SK-N-SH (cell line): Measurements from ENCODE around the gene TCTN1.

Source experiments
- CTCF ChIP-seq: fragments of 200-600 bp; sonication (generic); IDR thresholded peaks from 2 replicates; pipeline ENCODE4 v1.6.1; 2017; ENCODE audit warnings: antibody characterized with exemption, mild to moderate bottlenecking, moderate library complexity
- EP300 ChIP-seq, 2 experiments: IDR thresholded peaks; 2 replicates each; pipeline versions ENCODE4 v1.4.0 to v1.6.1; 2012; ENCODE audit warnings: borderline replicate concordance in 1 of 2, low read depth in 1 of 2, low read length in 1 of 2
- GABPA ChIP-seq: IDR thresholded peaks from 2 replicates; pipeline ENCODE4 v1.4.0; 2012; ENCODE audit warnings: low read depth, mild to moderate bottlenecking
- GATA2 ChIP-seq: sonication (generic); formaldehyde crosslinking; IDR thresholded peaks from 2 replicates; pipeline ENCODE4 v1.5.0; 2020; ENCODE audit warnings: mild to moderate bottlenecking, missing genetic modification reagents
- IRF3 ChIP-seq: fragments of 150-350 bp; IDR thresholded peaks from 2 replicates; pipeline ENCODE4 v1.6.1; 2016; ENCODE audit warnings: mild to moderate bottlenecking, low read depth, low read length
- MXI1 ChIP-seq: IDR thresholded peaks from 2 replicates; pipeline ENCODE4 v1.6.1; 2012; ENCODE audit warnings: mild to moderate bottlenecking, low read depth, low read length, improper control_type of control experiment
- PBX3 ChIP-seq: IDR thresholded peaks from 2 replicates; pipeline ENCODE4; 2012
- REST ChIP-seq: IDR thresholded peaks from 2 replicates; pipeline ENCODE4 v1.6.1; 2012; ENCODE audit warnings: mild to moderate bottlenecking, low read depth, low read length, moderate library complexity
- SMC3 ChIP-seq: IDR thresholded peaks from 2 replicates; pipeline ENCODE4 v1.6.1; 2012; ENCODE audit warnings: low read depth, low read length, improper control_type of control experiment
- TEAD4 ChIP-seq: IDR thresholded peaks from 2 replicates; pipeline ENCODE4 v1.4.0; 2012; ENCODE audit warnings: mild to moderate bottlenecking, borderline replicate concordance; ENCODE audit not compliant: insufficient read depth
- USF1 ChIP-seq: IDR thresholded peaks from 2 replicates; pipeline ENCODE4 v1.4.0; 2012; ENCODE audit warnings: low read depth, borderline replicate concordance
- TF ChIP-seq, protein P1 (sequence below): IDR thresholded peaks from 2 replicates; pipeline ENCODE4 v1.4.0; 2012; ENCODE audit warnings: low read depth, borderline replicate concordance

GRCh38 chr12:110590059-110590458 is 23.9 kb upstream of the TCTN1 start:
- TF ChIP-seq CTCF: no peak
- TF ChIP-seq GATA2 (CRISPR knock-in tag): no peak
- TF ChIP-seq MXI1: no peak
- TF ChIP-seq REST: no peak
- no peak for TF ChIP-seq TEAD4
- TF ChIP-seq, protein P1, sequence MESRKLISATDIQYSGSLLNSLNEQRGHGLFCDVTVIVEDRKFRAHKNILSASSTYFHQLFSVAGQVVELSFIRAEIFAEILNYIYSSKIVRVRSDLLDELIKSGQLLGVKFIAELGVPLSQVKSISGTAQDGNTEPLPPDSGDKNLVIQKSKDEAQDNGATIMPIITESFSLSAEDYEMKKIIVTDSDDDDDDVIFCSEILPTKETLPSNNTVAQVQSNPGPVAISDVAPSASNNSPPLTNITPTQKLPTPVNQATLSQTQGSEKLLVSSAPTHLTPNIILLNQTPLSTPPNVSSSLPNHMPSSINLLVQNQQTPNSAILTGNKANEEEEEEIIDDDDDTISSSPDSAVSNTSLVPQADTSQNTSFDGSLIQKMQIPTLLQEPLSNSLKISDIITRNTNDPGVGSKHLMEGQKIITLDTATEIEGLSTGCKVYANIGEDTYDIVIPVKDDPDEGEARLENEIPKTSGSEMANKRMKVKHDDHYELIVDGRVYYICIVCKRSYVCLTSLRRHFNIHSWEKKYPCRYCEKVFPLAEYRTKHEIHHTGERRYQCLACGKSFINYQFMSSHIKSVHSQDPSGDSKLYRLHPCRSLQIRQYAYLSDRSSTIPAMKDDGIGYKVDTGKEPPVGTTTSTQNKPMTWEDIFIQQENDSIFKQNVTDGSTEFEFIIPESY: no peak
- no peak for TF ChIP-seq EP300 (IDR thresholded peaks at IDR 0.05; ENCODE audit: borderline replicate concordance in 1 of 2, low read depth in 1 of 2, low read length in 1 of 2)
- TF ChIP-seq IRF3: no peak
- TF ChIP-seq PBX3: no peak
- TF ChIP-seq SMC3: no peak
- no peak for TF ChIP-seq GABPA
- TF ChIP-seq USF1: no peak
